Activated CD4-positive, CD25-positive, alpha-beta regulatory T cell treated with anti-CD3 and anti-CD28 coated beads, Interleukin-2, amount 50 U/mL, for 24 hours (primary cell): ENCODE results near the gene PLA2G2C.
"Not testable (repeated sequence)": the region's sequence is repeated elsewhere in the genome, so short reads cannot be mapped to it uniquely, and the experiment has no call there.

Experiments used
- ATAC-seq, 2 donors: fragments of 150-1000 bp; cut with Tn5 transposase; one replicate each; pipeline ENCODE4 v1.10.0; 2021; ENCODE audit warnings: mild to moderate bottlenecking in 1 of 2, moderate library complexity in 1 of 2

Gene PLA2G2C

GRCh38 chr1:20151906-20152598 lies 34.3 kb downstream of the PLA2G2C start:
- peak; percentile 90 to 92 for ATAC-seq

- no peak for ATAC-seq
These were observed 35.3 kb downstream of the PLA2G2C start for GRCh38 chr1:20150969-20151368.

- no peak for ATAC-seq
These were observed 36.0 kb downstream of the PLA2G2C start for GRCh38 chr1:20150326-20150705.

- ATAC-seq = no peak
These were observed 36.6 kb downstream of the PLA2G2C start for GRCh38 chr1:20149601-20150325.

- no peak for ATAC-seq
These were observed 37.5 kb downstream of the PLA2G2C start for GRCh38 chr1:20148571-20149500.

GRCh38 chr1:20147846-20148570 lies 38.3 kb downstream of the PLA2G2C start:
- no peak for ATAC-seq

GRCh38 chr1:20143734-20144565 lies 42.4 kb downstream of the PLA2G2C start:
- ATAC-seq = no peak

GRCh38 chr1:20143318-20143717 lies 43.0 kb downstream of the PLA2G2C start:
- ATAC-seq = no peak

- ATAC-seq = no peak
These were observed 44.2 kb downstream of the PLA2G2C start for GRCh38 chr1:20142001-20142710.

- ATAC-seq = no peak
These were observed 44.9 kb downstream of the PLA2G2C start for GRCh38 chr1:20141466-20141865.

GRCh38 chr1:20141001-20141400 lies 45.3 kb downstream of the PLA2G2C start:
- ATAC-seq = no peak

- no peak for ATAC-seq
These were observed 46.3 kb downstream of the PLA2G2C start for GRCh38 chr1:20139776-20140612.

GRCh38 chr1:20138961-20139550 lies 47.3 kb downstream of the PLA2G2C start, which contains the start of gene PLA2G2F:
Gene PLA2G2F, plus strand, starts transcription at chr1:20139323. Its CDS starts 105 bp downstream, at chr1:20139428.
- no peak for ATAC-seq

- no peak for ATAC-seq
These were observed 48.0 kb downstream of the PLA2G2C start for GRCh38 chr1:20138346-20138745.

- ATAC-seq = no peak
These were observed 48.7 kb downstream of the PLA2G2C start for GRCh38 chr1:20137604-20138003.

- ATAC-seq = no peak
These were observed 49.3 kb downstream of the PLA2G2C start for GRCh38 chr1:20137055-20137454.

- ATAC-seq = no peak
These were observed 50.1 kb downstream of the PLA2G2C start for GRCh38 chr1:20136249-20136648.

GRCh38 chr1:20134995-20135394 lies 51.3 kb downstream of the PLA2G2C start:
- no peak for ATAC-seq

- not testable (repeated sequence) for ATAC-seq
These were observed 55.8 kb downstream of the PLA2G2C start for GRCh38 chr1:20130518-20130917.
